GM21381 (cell line): Measurements from ENCODE around the gene PLXNB2.

Source experiments
- ATAC-seq: cut with Tn5 transposase; IDR thresholded peaks from one replicate; pipeline ENCODE4 v1.9.1; 2021; ENCODE audit warnings: mild to moderate bottlenecking, moderate library complexity; ENCODE audit not compliant: unreplicated experiment

Gene PLXNB2

DNA sequence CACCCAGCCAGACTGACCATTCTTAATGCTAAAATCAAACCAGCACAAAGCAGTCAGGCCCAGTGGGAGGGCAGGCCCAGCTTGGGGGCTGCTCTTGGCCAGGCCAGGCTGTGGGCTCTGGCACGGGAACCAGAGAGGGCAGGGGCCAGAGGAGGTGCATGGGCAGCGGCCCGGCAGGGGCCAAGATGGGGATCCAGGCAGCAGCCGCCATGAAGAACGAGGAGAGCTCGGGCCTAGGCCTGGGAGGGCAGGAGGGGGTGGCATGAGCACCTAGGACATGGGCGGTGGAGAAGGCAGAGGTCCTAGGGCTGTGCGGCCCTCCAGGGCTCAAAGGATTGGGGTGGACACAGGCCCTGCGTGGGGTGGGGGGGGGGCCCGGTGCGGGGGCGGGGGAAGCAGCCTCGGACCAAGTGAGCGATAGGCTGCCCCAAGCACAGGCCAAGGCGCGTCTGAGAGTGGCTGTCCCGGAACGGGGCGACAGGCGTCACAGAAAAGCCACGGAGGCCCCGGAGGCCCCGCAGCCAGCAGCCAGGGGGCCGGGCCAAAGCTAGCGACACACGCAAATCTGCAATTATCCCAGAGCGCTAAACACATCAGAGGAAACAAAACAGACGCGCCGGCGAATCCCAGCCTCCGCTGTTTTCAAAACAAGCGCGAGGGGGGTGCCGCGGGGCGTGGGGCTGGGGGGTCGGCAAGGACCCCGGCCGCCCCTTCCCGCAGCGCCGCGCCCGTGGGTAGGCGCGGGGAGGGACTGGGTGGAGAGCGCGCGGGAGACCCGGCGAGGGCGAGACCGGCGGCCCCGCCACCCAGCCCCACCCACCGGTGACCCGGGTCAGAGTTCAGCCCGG is 8.3 kb downstream of the PLXNB2 start:
- no peak for ATAC-seq

- ATAC-seq = no peak
Observed at GRCh38 chr22:50298266-50298637, 9.2 kb downstream of the PLXNB2 start.

DNA sequence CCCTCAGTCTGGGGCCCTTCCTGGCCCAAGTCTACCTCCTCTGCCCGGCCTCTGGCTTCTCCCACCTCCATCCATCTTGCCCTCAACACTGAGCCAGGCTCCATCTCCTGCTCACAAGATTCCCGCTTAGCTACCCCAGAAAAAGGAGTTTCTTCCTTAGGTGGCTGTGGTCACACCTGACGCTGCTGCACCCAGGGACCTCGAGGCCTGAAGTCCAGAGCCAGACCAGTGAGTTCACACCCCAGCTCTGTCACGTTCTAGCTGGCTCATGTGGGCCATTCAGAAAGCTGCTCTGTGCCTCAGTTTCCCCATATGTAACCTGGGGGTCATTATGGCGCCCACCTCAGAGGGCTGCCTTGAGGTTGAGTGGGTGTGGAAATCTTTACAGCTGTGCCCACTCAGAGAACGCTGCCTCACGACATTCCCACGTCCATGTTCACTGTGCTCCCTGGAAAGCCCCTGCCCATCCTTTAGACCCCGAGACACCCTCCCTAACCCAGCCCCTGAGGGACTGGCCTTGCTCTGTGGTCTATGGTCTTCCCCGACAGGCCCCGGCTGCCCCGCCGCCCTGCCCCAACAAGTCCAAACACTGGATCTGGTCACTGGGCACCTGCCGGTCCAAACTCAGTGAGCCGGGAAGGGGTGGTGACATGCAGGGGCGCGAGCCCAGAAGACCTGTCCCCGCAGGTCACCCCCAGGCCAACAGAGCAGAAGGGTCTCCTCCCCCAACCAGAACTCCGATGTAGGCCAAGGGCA is 9.8 kb downstream of the PLXNB2 start:
- no peak for ATAC-seq

DNA sequence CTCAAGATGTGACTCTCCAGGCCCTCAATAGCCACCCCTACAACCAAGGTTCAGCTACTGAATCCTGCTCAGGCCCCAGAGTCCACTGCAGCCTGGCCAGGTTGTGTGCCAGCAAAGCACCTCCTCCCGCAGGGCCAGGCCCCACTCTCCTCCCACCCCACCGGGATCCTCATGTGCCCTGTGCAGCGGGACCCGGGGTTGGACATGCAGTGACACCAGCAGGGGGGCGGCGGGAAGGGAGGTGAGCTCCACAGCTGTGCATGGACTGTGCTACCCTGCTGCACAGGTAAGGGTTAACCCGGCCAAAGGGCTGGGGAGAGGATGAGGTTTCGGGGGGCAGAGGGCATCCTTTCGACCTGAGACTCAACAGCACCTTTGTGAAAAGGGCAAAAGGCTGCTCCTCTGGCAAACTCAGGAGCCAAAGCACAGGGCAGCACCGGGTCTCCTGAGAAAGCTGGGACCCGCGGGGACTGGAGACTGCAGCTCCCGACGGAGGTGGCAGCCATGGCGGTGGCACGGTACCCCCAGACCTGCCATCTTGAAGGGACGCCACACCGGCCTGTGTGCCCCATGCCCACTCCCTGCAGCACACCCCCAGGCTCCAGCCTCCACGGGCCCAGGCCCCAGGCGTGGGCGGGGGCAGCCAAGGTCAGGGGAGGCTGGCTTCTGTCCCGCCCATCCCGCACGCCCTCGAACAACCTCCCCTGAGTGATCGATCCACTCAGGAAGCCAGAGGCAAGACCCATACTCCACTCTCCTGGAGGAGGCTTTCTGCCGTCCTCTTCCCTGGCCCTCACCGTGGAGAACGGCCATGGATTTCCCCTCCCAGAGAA is 10.6 kb downstream of the PLXNB2 start:
- ATAC-seq = no peak

- no peak for ATAC-seq
Observed at GRCh38 chr22:50294319-50294656, 13.2 kb downstream of the PLXNB2 start.

DNA sequence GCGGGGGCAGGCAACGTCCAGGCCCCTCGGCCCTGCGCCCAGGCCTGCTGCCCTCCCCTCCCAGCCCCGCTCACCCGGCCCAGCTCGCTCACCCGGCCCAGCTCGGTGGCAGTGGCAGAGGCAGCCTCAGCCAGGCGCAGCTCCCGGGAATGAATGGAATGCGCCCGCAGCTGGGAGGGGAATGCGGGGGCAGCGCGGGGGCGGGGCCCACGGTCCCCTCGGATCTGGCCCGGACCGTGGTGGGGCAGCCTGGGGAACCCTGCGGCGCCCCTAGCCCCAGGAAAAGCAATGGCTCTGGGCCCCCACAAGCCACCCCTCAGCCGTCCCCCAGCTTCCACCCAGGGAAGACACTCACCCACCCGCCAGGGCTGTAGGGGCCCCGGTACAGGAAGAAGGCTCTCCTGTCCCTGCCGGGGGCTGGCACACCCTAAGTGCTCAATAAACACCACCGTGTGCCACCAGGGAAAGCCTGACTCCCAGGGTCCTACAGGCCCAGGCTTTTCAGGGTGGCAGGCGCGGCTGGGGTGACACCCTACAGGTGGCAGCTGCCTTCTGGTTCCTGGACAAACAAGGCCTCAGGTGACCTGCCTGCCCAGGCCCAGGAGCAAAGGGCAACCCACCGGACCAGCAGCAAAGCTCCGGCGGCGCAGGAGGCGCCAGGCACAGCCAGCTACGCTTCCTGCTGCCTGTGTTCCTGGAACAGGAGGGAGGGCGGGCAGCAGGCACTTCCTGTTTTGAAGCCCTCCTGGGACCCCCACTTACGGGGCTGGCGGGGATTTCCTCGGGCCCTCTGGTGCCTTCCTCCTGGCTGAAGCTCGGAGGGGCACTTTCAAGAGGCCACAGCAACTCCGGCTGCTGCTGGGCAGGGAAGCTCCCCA is 13.8 kb downstream of the PLXNB2 start:
- no peak for ATAC-seq

GRCh38 chr22:50292643-50293440 is 14.6 kb downstream of the PLXNB2 start:
- no peak for ATAC-seq

GRCh38 chr22:50289942-50290630 is 17.4 kb downstream of the PLXNB2 start:
- no peak for ATAC-seq

DNA sequence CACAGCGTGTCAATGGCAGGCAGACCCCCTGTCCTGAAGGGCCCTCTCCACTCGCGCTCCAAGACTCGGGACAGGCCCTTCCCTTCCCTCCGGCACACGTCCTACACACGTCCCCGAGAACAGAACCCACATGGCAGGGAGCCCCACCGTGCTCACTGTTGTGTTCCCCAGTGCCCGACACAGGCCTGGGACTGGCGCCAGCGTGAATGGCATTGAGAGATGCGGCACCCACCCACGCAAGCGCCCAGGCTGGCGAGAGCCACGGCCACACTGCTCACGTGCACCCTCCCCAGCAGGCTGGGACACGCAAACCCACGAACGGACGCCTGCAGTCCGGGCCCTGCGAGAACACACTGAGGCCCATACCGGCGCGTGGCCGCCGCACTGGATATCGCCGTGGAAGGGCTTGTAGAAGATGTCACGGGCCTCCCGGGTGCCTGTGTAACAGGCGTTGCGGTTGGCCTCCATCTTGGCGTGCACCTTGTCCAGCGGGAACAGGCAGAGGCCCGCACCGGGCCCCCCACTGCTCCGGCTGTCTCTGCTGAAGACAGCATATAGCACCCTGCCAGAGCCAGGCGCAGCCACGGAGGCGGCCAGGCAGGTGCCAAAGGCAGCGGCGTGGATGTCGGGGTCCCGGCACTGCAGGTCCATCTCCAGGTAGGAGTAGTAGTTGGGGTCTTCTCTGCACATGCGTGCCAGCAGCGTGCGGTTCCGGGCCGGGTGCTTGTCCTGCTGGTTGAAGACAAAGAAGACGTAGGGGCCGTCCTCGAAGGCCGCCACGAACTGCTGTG is 18.1 kb downstream of the PLXNB2 start:
- no peak for ATAC-seq

GRCh38 chr22:50287731-50288130 is 19.7 kb downstream of the PLXNB2 start:
- no peak for ATAC-seq

- ATAC-seq = no peak
Observed at GRCh38 chr22:50286701-50287318, 20.6 kb downstream of the PLXNB2 start.

- no peak for ATAC-seq
Observed at GRCh38 chr22:50286275-50286674, 21.2 kb downstream of the PLXNB2 start.

DNA sequence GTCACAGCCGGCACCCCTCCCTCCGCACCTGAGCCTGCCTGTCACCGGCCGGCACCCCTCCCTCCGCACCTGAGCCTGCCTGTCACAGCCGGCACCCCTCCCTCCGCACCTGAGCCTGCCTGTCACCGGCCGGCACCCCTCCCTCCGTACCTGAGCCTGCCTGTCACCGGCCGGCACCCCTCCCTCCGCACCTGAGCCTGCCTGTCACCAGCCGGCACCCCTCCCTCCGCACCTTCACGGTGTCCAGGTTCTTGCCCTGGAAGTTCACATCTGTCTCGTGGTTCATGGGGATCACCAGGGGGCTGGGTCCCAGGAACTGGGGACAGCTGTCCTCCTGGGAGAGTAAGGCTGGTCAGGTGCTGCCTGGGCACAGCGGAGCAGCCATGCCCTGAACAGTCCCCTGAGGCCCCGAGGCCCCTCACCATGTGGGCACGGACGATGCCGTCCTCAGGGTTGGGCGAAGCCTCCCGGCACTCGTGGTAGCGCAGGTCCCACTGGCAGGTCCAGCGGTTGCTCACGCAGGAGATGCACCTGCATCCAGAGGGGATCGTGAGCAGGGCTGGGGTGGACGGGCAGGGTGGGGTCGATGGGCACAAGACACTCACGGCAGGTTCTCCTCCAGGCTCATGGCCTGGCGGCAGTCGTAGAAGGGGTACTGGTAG is 21.7 kb downstream of the PLXNB2 start:
- no peak for ATAC-seq

- no peak for ATAC-seq
Observed at GRCh38 chr22:50284479-50284878, 23.0 kb downstream of the PLXNB2 start.

DNA sequence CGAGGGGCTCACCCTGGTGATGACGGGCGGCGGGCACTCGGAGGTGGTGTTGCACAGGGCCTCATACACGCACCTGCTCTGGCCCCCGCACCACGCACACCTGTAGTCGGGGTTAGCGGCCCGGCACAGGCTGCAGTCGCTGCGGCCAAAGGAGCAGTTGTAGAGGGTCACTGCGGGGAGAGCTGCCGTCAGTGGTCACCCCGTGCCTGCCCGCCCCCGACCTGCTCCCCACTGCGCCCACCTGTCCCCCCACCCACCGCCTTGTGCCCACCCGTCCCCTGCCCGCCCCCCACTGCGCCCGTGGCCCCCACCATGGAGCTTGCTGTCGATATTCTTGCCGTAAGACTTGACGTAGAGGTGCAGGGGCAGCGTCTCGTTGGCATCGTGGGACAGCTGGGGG is 23.6 kb downstream of the PLXNB2 start:
- no peak for ATAC-seq

DNA sequence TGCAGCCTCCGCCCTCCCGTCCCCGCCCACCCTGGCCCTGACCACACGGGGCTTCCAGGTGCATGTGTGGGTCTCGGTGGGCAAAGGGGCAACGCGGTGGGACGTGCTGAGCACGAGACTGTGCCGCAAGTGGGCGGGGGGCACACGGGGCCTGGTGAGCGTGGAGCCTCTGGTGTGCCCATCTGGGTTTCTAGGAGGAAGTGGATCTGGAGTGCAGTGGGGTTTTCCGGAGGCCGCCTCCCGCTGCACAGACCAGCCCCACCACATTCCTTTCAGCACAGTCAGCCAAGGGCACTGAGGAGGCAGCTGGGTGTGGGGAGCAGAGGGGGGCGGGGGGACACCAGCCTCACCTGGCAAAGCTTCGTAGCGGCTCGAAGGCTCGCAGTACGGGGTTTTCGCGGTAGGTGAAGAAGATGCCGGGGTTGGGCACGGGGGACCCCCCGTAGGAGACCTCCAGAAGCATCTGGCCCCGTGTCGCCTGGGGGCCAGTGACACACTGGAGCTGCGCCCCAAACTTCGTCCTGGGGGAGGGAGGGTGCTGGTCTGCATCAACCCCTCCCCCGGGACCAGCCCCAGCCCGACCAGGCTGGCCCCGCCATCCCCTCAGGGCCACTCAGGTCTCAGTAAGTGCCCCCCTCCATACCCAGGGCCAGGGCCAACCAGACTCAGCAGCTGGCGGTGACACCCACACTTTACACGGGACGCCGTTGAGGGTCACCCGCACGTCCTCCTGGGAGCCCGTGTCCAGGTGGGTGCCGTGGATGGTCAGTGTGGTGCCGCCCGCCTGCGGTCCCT is 24.9 kb downstream of the PLXNB2 start:
- ATAC-seq = no peak

DNA sequence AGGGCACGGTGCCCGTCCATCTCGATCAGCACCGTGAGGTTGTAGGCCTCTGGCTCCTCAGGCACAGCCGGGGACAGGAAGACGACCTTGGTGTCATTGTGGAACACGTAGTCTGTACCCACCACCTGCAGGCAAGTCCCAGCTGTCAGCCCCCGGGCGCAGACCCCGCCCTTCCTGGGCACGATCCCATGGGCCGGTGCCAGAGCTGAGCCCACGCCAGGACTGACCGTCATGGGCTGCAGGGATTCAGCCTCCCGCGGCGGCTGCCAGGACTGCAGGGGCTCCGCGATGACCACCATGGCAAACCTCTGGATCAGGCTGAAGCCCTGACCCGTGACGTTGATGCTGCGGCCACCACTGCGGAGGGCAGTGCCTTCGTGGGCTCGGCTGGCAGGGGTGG is 25.5 kb downstream of the PLXNB2 start:
- ATAC-seq = no peak
